HCT116 (cell line): ENCODE measurements around the gene RALGPS2.

Experiments used
- CTCF ChIP-seq, 3 experiments: fragments of 200-600 bp in 1 of 3; sonication (generic) in 1 of 3; IDR thresholded peaks in 2 of 3; conservative IDR thresholded peaks in 1 of 3; 2 replicates each; pipeline ENCODE4 v1.5.1; 2012 to 2017; ENCODE audit warnings: low read depth in 2 of 3, low read length in 2 of 3, antibody characterized with exemption in 1 of 3, borderline replicate concordance in 1 of 3, control low read depth in 1 of 3, mild to moderate bottlenecking in 1 of 3, mixed read lengths in 1 of 3, mixed run types in 1 of 3, moderate library complexity in 1 of 3; ENCODE audit not compliant: insufficient read depth in 1 of 3
- EGR1 ChIP-seq: IDR thresholded peaks from 2 replicates; pipeline ENCODE4 v1.6.1; 2012; ENCODE audit warnings: low read depth
- POLR2A ChIP-seq: IDR thresholded peaks from 2 replicates; pipeline ENCODE4 v1.7.0; 2011; ENCODE audit warnings: borderline replicate concordance; ENCODE audit not compliant: insufficient read depth, insufficient read length; ENCODE audit errors: extremely low read depth
- POLR2AphosphoS5 ChIP-seq: IDR thresholded peaks from 2 replicates; pipeline ENCODE4 v1.6.1; 2011; ENCODE audit warnings: mild to moderate bottlenecking, low read depth, low read length, moderate library complexity
- RAD21 ChIP-seq: IDR thresholded peaks from 2 replicates; pipeline ENCODE4 v1.6.1; 2012; ENCODE audit warnings: low read depth, mild to moderate bottlenecking
- REST ChIP-seq: IDR thresholded peaks from 2 replicates; pipeline ENCODE4 v1.6.1; 2012; ENCODE audit warnings: low read depth

GRCh38 chr1:178966312-178966711, 241.3 kb downstream of the RALGPS2 start:
- TF ChIP-seq CTCF (IDR thresholded peaks at IDR 0.05 in 2 of 3, conservative IDR thresholded peaks at IDR 0.05 in 1 of 3; ENCODE audit: borderline replicate concordance in 1 of 3, insufficient read depth in 1 of 3, low read depth in 2 of 3, low read length in 2 of 3) (no peak), POLR2AphosphoS5 (no peak), POLR2A (no peak), RAD21 (no peak), REST (no peak), EGR1 (no peak)
